H9 (cell line): ENCODE measurements around the gene ZNF280C. TPM values are rescaled to one million over a fixed set of nuclear protein-coding genes. Genes with fewer than 3 reads are reported as not detected.

Source experiments
- DNase-seq: peaks from one replicate; pipeline ENCODE4 v3.0.0-alpha.2; 2017
- H2AFZ ChIP-seq: one replicate; pipeline ENCODE4 v1.6.1; 2013; ENCODE audit warnings: mild to moderate bottlenecking, low read length, control low read depth, moderate library complexity
- H2AK5ac ChIP-seq: 2 replicates; pipeline ENCODE4 v1.6.1; 2013; ENCODE audit warnings: low read length, control low read depth, mixed read lengths; ENCODE audit not compliant: insufficient read length
- H2BK120ac ChIP-seq: one replicate; pipeline ENCODE4 v1.6.1; 2013; ENCODE audit warnings: low read depth, mild to moderate bottlenecking, low read length, control low read depth, inconsistent platforms; ENCODE audit not compliant: poor library complexity, severe bottlenecking
- H2BK12ac ChIP-seq: 2 replicates; pipeline ENCODE4 v1.6.1; 2013; ENCODE audit warnings: low read length, control low read depth, mixed read lengths, low read depth; ENCODE audit not compliant: insufficient read length
- H2BK15ac ChIP-seq: 2 replicates; pipeline ENCODE4 v1.6.1; 2013; ENCODE audit warnings: low read depth, low read length, control low read depth
- H2BK20ac ChIP-seq: one replicate; pipeline ENCODE4 v1.6.1; 2013; ENCODE audit warnings: low read depth, mild to moderate bottlenecking, low read length, control low read depth, inconsistent platforms; ENCODE audit not compliant: poor library complexity, severe bottlenecking
- H2BK5ac ChIP-seq: 2 replicates; pipeline ENCODE4 v1.6.1; 2013; ENCODE audit warnings: low read length, control low read depth, mixed read lengths; ENCODE audit not compliant: insufficient read length
- H3K14ac ChIP-seq: 2 replicates; pipeline ENCODE4 v1.6.1; 2013; ENCODE audit warnings: low read length, control low read depth; ENCODE audit not compliant: insufficient read depth
- H3K18ac ChIP-seq: 2 replicates; pipeline ENCODE4 v1.6.1; 2013; ENCODE audit warnings: low read depth, mild to moderate bottlenecking, mixed read lengths, low read length, control low read depth; ENCODE audit not compliant: insufficient read length
- H3K23ac ChIP-seq: 2 replicates; pipeline ENCODE4 v1.6.1; 2013; ENCODE audit warnings: low read length, control low read depth, mixed read lengths, low read depth; ENCODE audit not compliant: insufficient read length
- H3K23me2 ChIP-seq: 2 replicates; pipeline ENCODE4 v1.6.1; 2013; ENCODE audit warnings: low read depth, mild to moderate bottlenecking, mixed read lengths, low read length, control low read depth; ENCODE audit not compliant: insufficient read length, poor library complexity, severe bottlenecking
- H3K27ac ChIP-seq: 2 replicates; pipeline ENCODE4 v1.5.1; 2013; ENCODE audit warnings: low read length, control low read depth, mixed read lengths, low read depth; ENCODE audit not compliant: insufficient read length
- H3K27me3 ChIP-seq: 2 replicates; pipeline ENCODE4 v1.6.1; 2013; ENCODE audit warnings: low read length, control low read depth, inconsistent platforms; ENCODE audit not compliant: insufficient read depth
- H3K4ac ChIP-seq: 2 replicates; pipeline ENCODE4 v1.6.1; 2013; ENCODE audit warnings: low read depth, mild to moderate bottlenecking, control low read depth, inconsistent platforms, low read length, moderate library complexity
- H3K4me1 ChIP-seq: 2 replicates; pipeline ENCODE4 v1.6.1; 2013; ENCODE audit warnings: low read length, control low read depth, inconsistent platforms; ENCODE audit not compliant: insufficient read depth
- H3K4me2 ChIP-seq: 2 replicates; pipeline ENCODE4 v1.6.1; 2013; ENCODE audit warnings: low read length, control low read depth, mixed read lengths; ENCODE audit not compliant: insufficient read length, insufficient read depth
- H3K56ac ChIP-seq: 2 replicates; pipeline ENCODE4 v1.6.1; 2013; ENCODE audit warnings: low read depth, mild to moderate bottlenecking, mixed read lengths, low read length, control low read depth; ENCODE audit not compliant: insufficient read length
- H3K79me1 ChIP-seq: 2 replicates; pipeline ENCODE4 v1.6.1; 2013; ENCODE audit warnings: low read depth, mild to moderate bottlenecking, moderate library complexity, low read length, control low read depth, inconsistent platforms; ENCODE audit not compliant: insufficient read depth, poor library complexity, severe bottlenecking
- H3K79me2 ChIP-seq: 2 replicates; pipeline ENCODE4 v1.6.1; 2013; ENCODE audit warnings: low read length, control low read depth, inconsistent platforms; ENCODE audit not compliant: insufficient read depth
- H3K9ac ChIP-seq: 2 replicates; pipeline ENCODE4 v1.6.1; 2013; ENCODE audit warnings: low read length, control low read depth, mixed read lengths; ENCODE audit not compliant: insufficient read length; ENCODE audit errors: extremely low read depth
- H3K9me3 ChIP-seq: one replicate; pipeline ENCODE4 v1.6.1; 2013; ENCODE audit warnings: low read depth, low read length, inconsistent platforms; ENCODE audit not compliant: control insufficient read depth
- H3T11ph ChIP-seq: one replicate; pipeline ENCODE4 v1.6.1; 2013; ENCODE audit warnings: mild to moderate bottlenecking, low read length, control low read depth, inconsistent platforms
- H4K20me1 ChIP-seq: one replicate; pipeline ENCODE4 v1.6.1; 2013; ENCODE audit not compliant: control insufficient read depth, insufficient read length, insufficient read depth
- H4K5ac ChIP-seq: 2 replicates; pipeline ENCODE4 v1.6.1; 2013; ENCODE audit warnings: low read depth, mild to moderate bottlenecking, mixed read lengths, low read length, control low read depth; ENCODE audit not compliant: insufficient read length
- H4K8ac ChIP-seq: replicated peaks from 2 replicates; pipeline ENCODE4 v1.6.1; 2013; ENCODE audit warnings: low read length, control low read depth, mixed read lengths, low read depth; ENCODE audit not compliant: insufficient read length
- H4K91ac ChIP-seq: 2 replicates; pipeline ENCODE4 v1.6.1; 2013; ENCODE audit warnings: low read depth, mild to moderate bottlenecking, moderate library complexity, mixed read lengths, low read length, control low read depth; ENCODE audit not compliant: insufficient read length
- H3K27ac Mint-ChIP-seq, 3 experiments: 2 replicates in 2 of 3; 3 replicates in 1 of 3; pipeline ENCODE4 v1.8.0; 2020 to 2021; ENCODE audit warnings: mixed read lengths in 3 of 3, mild to moderate bottlenecking in 1 of 3, moderate library complexity in 1 of 3
- H3K27me3 Mint-ChIP-seq: 2 replicates; pipeline ENCODE4 v1.8.0; 2021; ENCODE audit warnings: low read depth, mild to moderate bottlenecking, moderate library complexity, mixed read lengths
- H3K36me3 Mint-ChIP-seq, 3 experiments: 2 replicates in 2 of 3; 3 replicates in 1 of 3; pipeline ENCODE4 v1.8.0; 2020 to 2021; ENCODE audit warnings: low read depth in 3 of 3, mixed read lengths in 3 of 3; ENCODE audit not compliant: insufficient read depth in 1 of 3
- H3K4me1 Mint-ChIP-seq, 2 experiments: 2 replicates each; pipeline ENCODE4 v1.8.0; 2020; ENCODE audit warnings: mixed read lengths in 2 of 2
- H3K4me3 Mint-ChIP-seq, 2 experiments: 2 replicates in 1 of 2; 3 replicates in 1 of 2; pipeline ENCODE4 v1.8.0; 2020 to 2021; ENCODE audit warnings: mild to moderate bottlenecking in 2 of 2, mixed read lengths in 2 of 2, moderate library complexity in 1 of 2
- H3K9me3 Mint-ChIP-seq, 2 experiments: 2 replicates in 1 of 2; 3 replicates in 1 of 2; pipeline ENCODE4 v1.8.0; 2020; ENCODE audit warnings: mild to moderate bottlenecking in 2 of 2, mixed read lengths in 2 of 2, moderate library complexity in 1 of 2
- WGBS: extraction: QIAGEN DNeasy Blood & Tissue Kit; methylation state at CpG from one replicate; pipeline ENCODE4 v1.1.7; 2013; ENCODE audit warnings: missing lambda C conversion rate, low lambda C conversion rate, mixed read lengths; ENCODE audit not compliant: insufficient read length; ENCODE audit errors: extremely low coverage; 5-methylcytosine and 5-hydroxymethylcytosine counted together
- total RNA-seq: library from RNA; stranded (reverse); gene quantifications from 2 replicates; pipeline ENCODE4 v1.2.1, GENCODE V29; 2021
- TF ChIP-seq, protein P1 (sequence below): fragments of 200-600 bp; sonication (generic); conservative IDR thresholded peaks from 3 replicates; pipeline ENCODE4 v1.8.0; 2021; ENCODE audit warnings: antibody characterized with exemption, mild to moderate bottlenecking

The ZNF280C gene
- total RNA-seq, 1 experiment from 2014 or later, result 6.6 TPM

- H2AFZ ChIP-seq, result no peak overlapping the region
- H4K91ac ChIP-seq, result no peak overlapping the region
- H2BK15ac ChIP-seq, result no peak overlapping the region
Measured at GRCh38 chrX:130267956-130268448, 697 bp downstream of the ZNF280C start.

More at GRCh38 chrX:130267956-130268448, 697 bp downstream of the ZNF280C start:
- no peak overlapping the region for H4K8ac ChIP-seq
- H3K18ac ChIP-seq, result no peak overlapping the region
- H3K27ac ChIP-seq, result no peak overlapping the region
- H3K9ac ChIP-seq, result peak overlapping the region; percentile 85
- no peaks in the 10 kb centered on the region for H3K79me1 ChIP-seq
- H2BK5ac ChIP-seq, result no peak overlapping the region
- peaks cover 5 to 10% (median 8%) of the 10 kb centered on the region in 3 experiments; a peak in 4 of 7 replicates for H3K36me3 Mint-ChIP-seq
- H2BK12ac ChIP-seq, result no peak overlapping the region
- no peaks in the 10 kb centered on the region; the same call in 1 of the 2 replicates for H3K79me2 ChIP-seq
- H4K5ac ChIP-seq, result no peak overlapping the region
- H3K14ac ChIP-seq, result peak overlapping the region; percentile 65; the same call in 1 of the 2 replicates
- no peaks in the 10 kb centered on the region for H4K20me1 ChIP-seq
- no peaks in the 10 kb centered on the region for H3K4me1 ChIP-seq
- no peak overlapping the region for H3K4ac ChIP-seq
- H2AK5ac ChIP-seq, result no peak overlapping the region
- H3K27me3 ChIP-seq, result no peaks in the 10 kb centered on the region
- H3K23ac ChIP-seq, result no peak overlapping the region
- TF ChIP-seq, protein P1, sequence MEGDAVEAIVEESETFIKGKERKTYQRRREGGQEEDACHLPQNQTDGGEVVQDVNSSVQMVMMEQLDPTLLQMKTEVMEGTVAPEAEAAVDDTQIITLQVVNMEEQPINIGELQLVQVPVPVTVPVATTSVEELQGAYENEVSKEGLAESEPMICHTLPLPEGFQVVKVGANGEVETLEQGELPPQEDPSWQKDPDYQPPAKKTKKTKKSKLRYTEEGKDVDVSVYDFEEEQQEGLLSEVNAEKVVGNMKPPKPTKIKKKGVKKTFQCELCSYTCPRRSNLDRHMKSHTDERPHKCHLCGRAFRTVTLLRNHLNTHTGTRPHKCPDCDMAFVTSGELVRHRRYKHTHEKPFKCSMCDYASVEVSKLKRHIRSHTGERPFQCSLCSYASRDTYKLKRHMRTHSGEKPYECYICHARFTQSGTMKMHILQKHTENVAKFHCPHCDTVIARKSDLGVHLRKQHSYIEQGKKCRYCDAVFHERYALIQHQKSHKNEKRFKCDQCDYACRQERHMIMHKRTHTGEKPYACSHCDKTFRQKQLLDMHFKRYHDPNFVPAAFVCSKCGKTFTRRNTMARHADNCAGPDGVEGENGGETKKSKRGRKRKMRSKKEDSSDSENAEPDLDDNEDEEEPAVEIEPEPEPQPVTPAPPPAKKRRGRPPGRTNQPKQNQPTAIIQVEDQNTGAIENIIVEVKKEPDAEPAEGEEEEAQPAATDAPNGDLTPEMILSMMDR, result no peak
- peaks cover 9% of the 10 kb centered on the region for H3K27me3 Mint-ChIP-seq
- no peak overlapping the region for H3T11ph ChIP-seq
- no peak overlapping the region for H2BK120ac ChIP-seq
- H3K9me3 ChIP-seq, result no peaks in the 10 kb centered on the region
- H3K4me2 ChIP-seq, result peak overlapping the region; percentile 88
- DNase-seq, result no peak
- H3K9me3 Mint-ChIP-seq, result peaks cover 2 to 47% of the 10 kb centered on the region in 2 experiments
- H3K27ac Mint-ChIP-seq, result peak overlapping the region; percentile 79 to 96 (median 95); a peak in 6 of 7 replicates
- no CpG with 5 or more reads among the region's 13 CpGs for WGBS
- peak overlapping the region; percentile 89 to 99 for H3K4me3 Mint-ChIP-seq
- H2BK20ac ChIP-seq, result no peak overlapping the region
- no peak overlapping the region for H3K56ac ChIP-seq
- peaks cover 8 to 22% of the 10 kb centered on the region in 2 experiments for H3K4me1 Mint-ChIP-seq
- peaks cover 7% of the 10 kb centered on the region for H3K23me2 ChIP-seq
